Measurements from ENCODE around the gene DPH7.
A peak's percentile ranks its signal among the peaks of the same experiment; 100 is the strongest.
"Not testable (repeated sequence)": the region's sequence is repeated elsewhere in the genome, so short reads cannot be mapped to it uniquely, and the experiment has no call there.

DPH7 gene

DNA sequence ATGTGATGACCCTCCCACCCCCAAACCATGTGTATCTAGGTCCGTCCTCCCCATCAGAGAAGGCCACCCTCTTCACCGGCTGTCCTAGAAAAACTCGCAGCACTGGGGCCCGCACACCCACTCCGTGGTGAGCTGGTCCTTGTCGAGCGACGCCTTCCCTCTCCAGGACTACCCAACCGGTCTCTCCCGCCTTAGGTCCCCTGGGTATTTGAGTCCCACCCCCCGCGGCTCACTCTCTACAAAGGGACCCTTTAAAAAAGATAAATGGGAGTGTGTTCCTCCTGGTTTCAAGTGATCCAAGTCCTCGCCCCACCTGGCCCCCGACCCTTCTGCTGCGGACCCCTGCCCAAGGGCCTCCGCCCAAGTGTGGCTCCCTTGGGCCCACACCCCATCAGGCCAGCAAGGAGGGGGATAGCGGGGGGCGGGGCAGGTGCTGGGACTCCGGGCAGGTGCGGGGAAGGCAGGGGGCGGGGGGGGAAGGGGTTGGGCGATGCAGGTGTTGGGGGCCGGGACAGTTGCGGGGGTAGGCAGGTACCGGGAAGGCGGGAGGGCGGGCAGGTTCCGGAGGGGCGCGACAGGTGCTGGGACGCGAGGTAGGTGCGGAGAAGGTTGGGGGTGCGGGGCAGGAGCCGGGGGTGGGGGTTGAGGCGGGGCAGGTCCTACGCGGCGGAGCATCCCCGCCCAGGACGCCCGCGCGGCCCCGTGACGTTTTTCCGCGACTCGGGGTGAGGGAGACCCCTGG is 25.8 kb upstream of the DPH7 start:
- Histone ChIP-seq H3K4me1 (ENCODE audit: insufficient read depth, low read length) (peaks cover 8% of the 10 kb centered on the region), H3K27ac (ENCODE audit: low read depth, low read length) (no peak overlapping the region), H3K27me3 (ENCODE audit: control insufficient read depth in 1 of 2, insufficient read depth in 2 of 2, low read length in 2 of 2) (no peaks in the 10 kb centered on the region), H3K9ac (ENCODE audit: low read length) (no peak overlapping the region), H3K9me3 (ENCODE audit: low read length) (no peaks in the 10 kb centered on the region), H3K36me3 (ENCODE audit: insufficient read depth, low read length) (no peaks in the 10 kb centered on the region), H3K4me3 (ENCODE audit: low read depth in 1 of 2, low read length in 2 of 2) (peak overlapping the region in 1 of 2 donors; percentile 42)

DNA sequence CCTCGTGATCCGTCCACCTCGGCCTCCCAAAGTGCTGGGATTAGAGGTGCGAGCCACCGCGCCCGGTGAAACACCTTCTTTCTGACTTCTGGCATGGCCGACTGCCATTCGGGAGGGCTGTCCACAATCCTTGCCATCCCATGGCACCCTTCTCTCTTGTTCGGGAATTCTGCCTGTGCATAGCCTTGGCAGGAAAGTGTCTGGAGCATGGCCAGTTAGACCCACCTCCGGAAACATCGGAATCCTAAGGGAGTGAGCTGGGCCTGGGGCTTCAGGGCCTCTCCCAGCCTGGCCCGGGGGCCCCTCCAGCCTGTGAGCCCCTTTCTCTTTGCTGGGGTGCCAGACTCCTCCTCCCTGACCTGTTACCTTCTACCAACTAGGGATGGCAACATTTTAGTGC is 25.2 kb upstream of the DPH7 start:
- no peaks in the 10 kb centered on the region for H3K27me3 ChIP-seq (ENCODE audit: control insufficient read depth in 1 of 2, insufficient read depth in 2 of 2, low read length in 2 of 2)
- no peak overlapping the region for H3K27ac ChIP-seq (ENCODE audit: low read depth, low read length)
- no peaks in the 10 kb centered on the region for H3K36me3 ChIP-seq (ENCODE audit: insufficient read depth, low read length)
- no peak overlapping the region for H3K4me3 ChIP-seq (ENCODE audit: low read depth in 1 of 2, low read length in 2 of 2)
- no peak overlapping the region for H3K9ac ChIP-seq (ENCODE audit: low read length)
- H3K9me3 ChIP-seq (ENCODE audit: low read length): no peaks in the 10 kb centered on the region
- peaks cover 8% of the 10 kb centered on the region for H3K4me1 ChIP-seq (ENCODE audit: insufficient read depth, low read length)

DNA sequence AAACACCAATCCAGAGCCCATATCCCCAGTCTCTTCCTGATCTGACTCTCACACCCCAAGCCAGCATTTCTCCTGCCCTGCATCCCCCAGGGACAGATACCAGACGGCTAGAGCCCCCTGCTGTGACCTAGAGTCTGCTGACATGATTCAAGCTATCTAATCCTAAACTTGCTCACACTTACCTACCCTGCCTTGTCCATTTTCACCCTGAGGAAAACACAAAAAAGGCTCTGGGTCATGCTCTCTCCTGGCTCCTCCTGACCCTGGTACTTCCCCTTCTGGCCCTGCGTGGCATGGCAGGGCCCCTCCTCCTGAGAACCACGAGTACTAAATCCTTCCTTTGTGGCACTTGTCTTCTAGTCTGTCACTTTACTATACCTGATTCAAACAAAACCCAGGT is 23.9 kb upstream of the DPH7 start:
- no peaks in the 10 kb centered on the region for H3K36me3 ChIP-seq (ENCODE audit: insufficient read depth, low read length)
- H3K9me3 ChIP-seq (ENCODE audit: low read length): no peaks in the 10 kb centered on the region
- H3K27ac ChIP-seq (ENCODE audit: low read depth, low read length): no peak overlapping the region
- peaks cover 8% of the 10 kb centered on the region for H3K4me1 ChIP-seq (ENCODE audit: insufficient read depth, low read length)
- H3K27me3 ChIP-seq (ENCODE audit: control insufficient read depth in 1 of 2, insufficient read depth in 2 of 2, low read length in 2 of 2): no peaks in the 10 kb centered on the region
- no peak overlapping the region for H3K4me3 ChIP-seq (ENCODE audit: low read depth in 1 of 2, low read length in 2 of 2)
- no peak overlapping the region for H3K9ac ChIP-seq (ENCODE audit: low read length)

DNA sequence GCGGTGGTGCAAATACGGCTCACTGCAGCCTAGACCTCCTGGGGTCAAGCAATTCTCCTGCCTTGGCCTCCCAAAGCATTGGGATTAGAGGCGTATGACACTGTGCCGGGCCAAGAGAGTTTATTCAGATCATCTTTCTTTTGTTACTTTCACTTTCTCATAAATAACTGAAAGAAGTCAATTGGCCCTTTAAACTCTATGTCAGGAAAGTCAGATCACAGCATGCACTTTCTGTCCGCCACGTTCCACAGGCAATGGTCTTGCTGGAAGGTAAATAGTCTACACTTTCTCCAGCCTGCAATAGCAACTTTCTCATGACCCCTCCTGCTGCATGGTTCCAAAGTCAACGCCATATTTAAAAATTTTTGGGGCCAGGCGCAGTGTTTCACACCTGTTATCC is 20.2 kb upstream of the DPH7 start:
- Histone ChIP-seq H3K4me3 (ENCODE audit: low read depth in 1 of 2, low read length in 2 of 2) (no peak overlapping the region), H3K9me3 (ENCODE audit: low read length) (no peaks in the 10 kb centered on the region), H3K36me3 (ENCODE audit: insufficient read depth, low read length) (no peaks in the 10 kb centered on the region)

DNA sequence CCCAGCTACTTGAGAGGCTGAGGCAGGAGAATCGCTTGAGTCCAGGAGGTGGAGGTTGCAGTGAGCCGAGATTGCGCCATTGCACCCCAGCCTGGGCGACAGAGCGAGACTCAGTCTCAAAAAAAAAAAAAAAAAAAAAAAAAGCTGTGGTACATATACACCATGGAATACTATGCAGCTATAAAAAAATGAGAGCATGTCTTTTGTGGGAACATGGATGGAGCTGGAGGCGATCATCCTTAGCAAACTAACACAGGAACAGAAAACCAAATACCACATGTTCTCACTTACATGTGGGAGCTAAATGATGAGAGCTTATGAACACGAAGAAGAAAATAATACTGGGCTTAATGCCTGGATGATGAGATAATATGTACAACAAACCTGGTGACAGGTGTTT is 17.9 kb upstream of the DPH7 start:
- H3K9ac ChIP-seq (ENCODE audit: low read length); H3K27me3 ChIP-seq (ENCODE audit: control insufficient read depth in 1 of 2, insufficient read depth in 2 of 2, low read length in 2 of 2); H3K4me3 ChIP-seq (ENCODE audit: low read depth in 1 of 2, low read length in 2 of 2); H3K27ac ChIP-seq (ENCODE audit: low read depth, low read length); H3K4me1 ChIP-seq (ENCODE audit: insufficient read depth, low read length); H3K9me3 ChIP-seq (ENCODE audit: low read length); H3K36me3 ChIP-seq (ENCODE audit: insufficient read depth, low read length): not testable (repeated sequence)

More for the DNA sequence above, 20.2 kb upstream of the DPH7 start:
- H3K27me3 ChIP-seq (ENCODE audit: control insufficient read depth in 1 of 2, insufficient read depth in 2 of 2, low read length in 2 of 2): no peaks in the 10 kb centered on the region
- H3K4me1 ChIP-seq (ENCODE audit: insufficient read depth, low read length): no peaks in the 10 kb centered on the region
- no peak overlapping the region for H3K27ac ChIP-seq (ENCODE audit: low read depth, low read length)
- H3K9ac ChIP-seq (ENCODE audit: low read length): no peak overlapping the region

DNA sequence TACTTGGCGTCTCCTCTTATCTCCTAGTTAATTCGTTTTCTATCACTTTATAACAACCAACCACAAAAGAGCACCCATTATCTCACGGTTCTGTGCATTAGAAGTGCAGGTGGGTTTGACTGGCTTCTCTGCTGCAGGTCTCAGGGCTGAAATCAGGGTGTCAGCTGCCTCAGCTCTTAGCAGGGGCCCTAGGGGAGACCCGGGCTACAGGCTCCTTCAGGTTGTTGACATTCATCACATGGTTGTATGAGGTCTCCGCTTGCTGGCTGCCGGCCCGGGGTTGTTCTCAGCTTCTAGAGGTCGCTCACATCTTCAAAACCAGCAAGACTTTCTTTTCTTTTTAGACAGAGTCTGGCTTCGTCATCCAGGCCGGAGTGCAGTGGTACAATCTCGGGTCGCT is 14.5 kb upstream of the DPH7 start:
- Histone ChIP-seq H3K9me3 (ENCODE audit: low read length) (no peaks in the 10 kb centered on the region), H3K36me3 (ENCODE audit: insufficient read depth, low read length) (no peaks in the 10 kb centered on the region), H3K27me3 (ENCODE audit: control insufficient read depth in 1 of 2, insufficient read depth in 2 of 2, low read length in 2 of 2) (no peaks in the 10 kb centered on the region), H3K4me3 (ENCODE audit: low read depth in 1 of 2, low read length in 2 of 2) (no peak overlapping the region), H3K9ac (ENCODE audit: low read length) (no peak overlapping the region), H3K27ac (ENCODE audit: low read depth, low read length) (no peak overlapping the region), H3K4me1 (ENCODE audit: insufficient read depth, low read length) (peaks cover 15% of the 10 kb centered on the region)

DNA sequence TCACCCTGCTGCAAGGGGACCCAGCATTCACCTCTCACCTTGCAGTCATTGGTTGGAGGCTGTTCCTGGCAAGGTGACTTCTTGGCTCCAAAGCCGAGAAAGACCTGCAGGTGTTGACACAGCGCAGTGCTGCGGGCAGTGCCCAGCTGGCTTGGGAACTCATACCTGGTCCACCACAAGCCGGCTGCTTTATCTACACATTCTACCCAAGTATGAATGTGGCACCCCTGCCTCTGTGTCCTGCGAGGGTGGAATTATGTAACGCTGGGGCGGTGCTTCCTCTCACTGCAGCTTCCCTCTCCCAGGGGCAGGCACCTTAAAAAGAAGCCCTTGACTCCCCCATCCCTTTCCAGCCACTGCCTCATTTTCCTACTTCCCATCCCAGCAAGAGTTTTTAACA is 14.0 kb upstream of the DPH7 start:
- no peaks in the 10 kb centered on the region for H3K9me3 ChIP-seq (ENCODE audit: low read length)
- peaks cover 15% of the 10 kb centered on the region for H3K4me1 ChIP-seq (ENCODE audit: insufficient read depth, low read length)
- H3K27ac ChIP-seq (ENCODE audit: low read depth, low read length): no peak overlapping the region
- no peaks in the 10 kb centered on the region for H3K27me3 ChIP-seq (ENCODE audit: control insufficient read depth in 1 of 2, insufficient read depth in 2 of 2, low read length in 2 of 2)
- H3K4me3 ChIP-seq (ENCODE audit: low read depth in 1 of 2, low read length in 2 of 2): no peak overlapping the region
- H3K36me3 ChIP-seq (ENCODE audit: insufficient read depth, low read length): peaks cover 2% of the 10 kb centered on the region
- no peak overlapping the region for H3K9ac ChIP-seq (ENCODE audit: low read length)

DNA sequence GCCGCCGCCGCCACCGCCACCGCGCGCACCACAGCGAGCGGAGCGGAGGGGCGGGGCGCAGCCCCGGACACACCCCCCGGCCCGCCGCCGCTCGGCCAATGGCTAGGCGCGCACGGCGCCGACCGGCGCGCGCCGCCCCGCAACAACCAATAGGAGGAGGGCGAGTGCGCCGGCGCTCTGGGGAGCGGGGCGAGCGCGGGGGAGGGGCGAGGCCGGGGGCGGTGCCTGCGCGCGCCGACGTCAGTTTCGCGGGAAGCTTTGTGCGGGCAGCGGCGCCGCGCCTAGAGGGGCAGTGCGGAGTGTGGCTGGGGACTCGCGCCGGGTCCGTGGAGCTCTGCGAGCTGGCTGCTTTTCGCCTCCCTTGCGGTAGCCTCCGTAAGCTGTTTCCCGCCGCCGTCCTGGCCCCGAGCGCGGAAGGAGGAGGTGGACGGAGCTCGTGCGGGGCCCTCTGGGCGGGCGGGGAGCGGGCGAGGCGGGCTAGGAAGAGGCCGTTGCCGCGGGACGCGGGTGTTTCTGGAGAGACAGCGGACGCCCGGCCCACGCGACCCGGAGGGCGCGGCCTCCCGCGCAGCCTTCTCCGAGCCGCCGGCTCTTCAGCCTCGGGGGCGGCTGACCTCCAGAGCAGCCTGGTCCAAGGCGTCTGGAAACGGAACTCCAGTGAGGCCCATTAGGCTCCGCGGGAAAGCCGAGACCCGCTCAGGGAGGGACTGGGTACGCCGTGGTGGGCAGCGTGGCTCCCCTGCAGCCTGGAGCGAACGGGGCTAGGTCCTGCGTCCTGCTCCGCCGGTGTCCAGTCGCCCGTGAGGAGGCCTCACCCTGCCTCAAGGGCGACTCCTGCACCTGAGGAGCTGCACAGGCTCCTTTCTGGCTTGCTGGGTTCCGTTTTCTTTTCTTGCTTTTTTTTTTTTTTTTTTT is 12.0 kb upstream of the DPH7 start, which contains the start of gene ZMYND19:
TSS of gene ZMYND19 (minus strand) at position 44 of the 915 bp plus-strand sequence. CDS start 249 bp downstream, outside the sequence.
- H3K4me1 ChIP-seq (ENCODE audit: insufficient read depth, low read length): peaks cover 15% of the 10 kb centered on the region
- no peaks in the 10 kb centered on the region for H3K9me3 ChIP-seq (ENCODE audit: low read length)
- H3K27me3 ChIP-seq (ENCODE audit: control insufficient read depth in 1 of 2, insufficient read depth in 2 of 2, low read length in 2 of 2): no peaks in the 10 kb centered on the region
- H3K9ac ChIP-seq (ENCODE audit: low read length): no peak within 1 kb of the TSS
- peaks cover 20% of the 10 kb centered on the region for H3K36me3 ChIP-seq (ENCODE audit: insufficient read depth, low read length)
- H3K4me3 ChIP-seq (ENCODE audit: low read depth in 1 of 2, low read length in 2 of 2): peak within 1 kb of the TSS; percentile 64 to 85
- peak within 1 kb of the TSS; percentile 52 for H3K27ac ChIP-seq (ENCODE audit: low read depth, low read length)

DNA sequence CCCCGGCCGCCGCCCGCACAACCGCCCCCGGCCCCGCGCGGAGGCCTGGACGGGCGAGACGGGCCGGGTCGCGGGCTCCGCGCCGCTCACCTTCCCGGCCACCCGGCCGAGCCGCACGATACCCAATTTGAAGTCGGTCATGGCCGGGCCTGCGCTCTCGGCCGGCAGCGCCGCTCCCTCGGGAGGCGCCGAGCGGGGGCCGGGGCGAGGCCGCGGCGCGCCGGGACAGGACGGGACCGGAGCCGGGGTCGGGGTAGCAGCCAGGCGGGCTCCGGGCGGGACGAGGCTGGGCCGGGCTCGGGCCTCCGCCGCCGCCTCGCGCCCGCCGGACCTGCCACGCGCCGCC is 11.4 kb upstream of the DPH7 start:
- no peaks in the 10 kb centered on the region for H3K27me3 ChIP-seq (ENCODE audit: control insufficient read depth in 1 of 2, insufficient read depth in 2 of 2, low read length in 2 of 2)
- H3K9me3 ChIP-seq (ENCODE audit: low read length): no peaks in the 10 kb centered on the region
- H3K4me3 ChIP-seq (ENCODE audit: low read depth in 1 of 2, low read length in 2 of 2): no peak overlapping the region
- H3K27ac ChIP-seq (ENCODE audit: low read depth, low read length): no peak overlapping the region
- no peak overlapping the region for H3K9ac ChIP-seq (ENCODE audit: low read length)
- peaks cover 15% of the 10 kb centered on the region for H3K4me1 ChIP-seq (ENCODE audit: insufficient read depth, low read length)
- peaks cover 24% of the 10 kb centered on the region for H3K36me3 ChIP-seq (ENCODE audit: insufficient read depth, low read length)

DNA sequence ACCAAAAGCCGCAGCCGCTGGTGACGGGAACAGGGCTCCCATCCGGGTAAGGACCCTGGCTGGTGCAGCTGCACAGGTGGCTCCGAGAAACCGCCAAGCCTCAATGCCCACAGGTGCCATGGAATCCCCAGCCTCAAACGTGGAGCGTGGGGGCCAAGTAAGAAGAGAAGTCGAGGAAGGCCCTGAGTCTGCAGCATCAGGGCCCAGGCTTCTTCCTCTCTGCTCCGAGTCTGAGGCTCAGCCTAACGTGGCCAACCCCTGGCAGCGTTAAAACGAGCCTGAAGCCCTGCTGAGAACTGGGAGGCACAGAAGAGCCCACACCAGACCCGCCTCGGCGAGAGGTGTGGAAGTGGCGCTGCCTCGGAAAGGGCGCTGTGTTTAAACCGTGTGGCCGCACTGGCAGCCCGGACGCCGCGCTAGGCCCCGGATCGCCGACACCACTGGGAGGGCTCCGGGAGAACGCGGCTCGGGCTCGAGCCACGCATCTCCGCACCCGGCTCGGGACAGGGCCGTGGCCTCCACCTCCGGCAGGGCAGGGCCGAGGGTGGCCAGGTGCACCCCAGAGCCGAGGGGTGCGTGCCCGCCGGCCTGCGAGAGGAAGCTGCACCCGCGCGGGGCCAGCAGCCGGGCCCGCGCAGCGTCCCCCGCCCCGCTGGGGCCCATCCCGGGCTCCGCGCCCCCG is 10.9 kb upstream of the DPH7 start:
- H3K36me3 ChIP-seq (ENCODE audit: insufficient read depth, low read length): peaks cover 24% of the 10 kb centered on the region
- no peaks in the 10 kb centered on the region for H3K27me3 ChIP-seq (ENCODE audit: control insufficient read depth in 1 of 2, insufficient read depth in 2 of 2, low read length in 2 of 2)
- peaks cover 15% of the 10 kb centered on the region for H3K4me1 ChIP-seq (ENCODE audit: insufficient read depth, low read length)
- H3K4me3 ChIP-seq (ENCODE audit: low read depth in 1 of 2, low read length in 2 of 2): peak overlapping the region in 1 of 2 donors; percentile 47
- H3K9me3 ChIP-seq (ENCODE audit: low read length): no peaks in the 10 kb centered on the region
- H3K9ac ChIP-seq (ENCODE audit: low read length): no peak overlapping the region
- H3K27ac ChIP-seq (ENCODE audit: low read depth, low read length): peak overlapping the region; percentile 35

DNA sequence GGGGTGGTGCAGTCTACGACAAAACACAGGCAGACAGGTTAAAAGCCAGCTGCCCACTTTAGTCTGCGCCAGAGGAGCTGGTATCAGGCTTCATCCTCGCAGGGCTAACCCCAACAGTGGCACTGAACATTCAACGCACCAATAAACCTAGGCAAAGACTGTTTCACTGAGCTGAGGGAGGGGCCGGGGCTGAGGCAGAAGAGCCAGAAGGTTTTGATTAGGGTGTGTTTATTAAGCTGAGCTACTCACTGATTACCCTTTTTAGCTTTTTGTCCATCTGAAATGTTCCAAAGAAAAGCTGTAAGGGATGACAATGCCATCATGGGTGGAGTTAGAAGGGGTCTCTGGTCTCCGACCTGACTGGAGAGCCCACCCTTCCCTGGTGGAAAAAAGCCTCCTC is 10.2 kb upstream of the DPH7 start:
- H3K9me3 ChIP-seq (ENCODE audit: low read length): no peaks in the 10 kb centered on the region
- H3K4me3 ChIP-seq (ENCODE audit: low read depth in 1 of 2, low read length in 2 of 2): peak overlapping the region in 1 of 2 donors; percentile 47
- peaks cover 15% of the 10 kb centered on the region for H3K4me1 ChIP-seq (ENCODE audit: insufficient read depth, low read length)
- no peak overlapping the region for H3K9ac ChIP-seq (ENCODE audit: low read length)
- H3K36me3 ChIP-seq (ENCODE audit: insufficient read depth, low read length): peaks cover 24% of the 10 kb centered on the region
- H3K27ac ChIP-seq (ENCODE audit: low read depth, low read length): no peak overlapping the region
- H3K27me3 ChIP-seq (ENCODE audit: control insufficient read depth in 1 of 2, insufficient read depth in 2 of 2, low read length in 2 of 2): no peaks in the 10 kb centered on the region
